NK-92 treated with Interleukin-12 subunit alpha and Interleukin-12 subunit beta, amount 100 ng/mL, for 24 hours (cell line): ENCODE data around the gene LVRN.

Experiments used
- DNase-seq: peaks from one replicate; lab custom pipeline; 2025; lab: John Stamatoyannopoulos, UW

The LVRN gene

DNA sequence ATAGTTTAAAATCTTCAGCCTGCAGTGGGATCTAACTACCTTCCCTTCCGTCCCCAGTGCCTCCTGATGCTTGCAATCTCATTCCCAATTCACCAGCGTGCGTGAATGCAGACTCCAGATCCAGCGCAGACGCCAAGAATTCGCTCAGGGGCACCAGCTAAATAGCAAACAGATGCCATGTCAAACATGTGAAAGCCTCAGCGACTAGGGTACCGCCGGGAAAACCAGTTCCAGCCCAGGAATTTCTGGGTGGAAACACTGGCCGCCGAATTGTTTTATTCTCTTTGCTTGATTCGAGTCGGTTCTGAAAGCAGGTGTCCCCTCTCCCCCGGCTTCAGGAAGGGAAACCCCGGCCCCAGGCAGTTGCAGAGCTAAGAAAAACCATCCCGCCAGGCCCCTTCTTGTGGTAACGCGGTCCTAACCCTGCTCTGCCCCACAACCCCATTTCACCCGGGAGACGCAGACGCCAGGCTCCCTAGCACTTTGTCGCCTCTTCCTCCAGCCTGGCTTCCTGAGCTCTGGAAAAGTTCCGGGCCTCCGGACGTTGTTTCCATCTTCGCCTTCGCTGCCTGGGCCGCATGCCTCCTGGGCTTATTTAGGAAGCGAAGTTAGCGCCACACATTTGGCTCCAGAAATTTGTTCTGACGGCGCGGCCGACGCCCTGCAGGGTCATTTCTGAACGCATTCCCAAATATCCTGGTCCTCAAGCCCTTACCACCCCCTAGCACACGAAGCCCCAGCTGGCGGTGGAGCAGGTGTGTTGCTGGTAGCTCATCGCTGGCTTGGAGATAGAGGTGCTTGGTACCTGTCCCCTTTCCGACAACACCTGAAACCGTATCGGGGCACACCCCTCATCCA is 665 bp upstream of the LVRN start:
- no peak for DNase-seq

- no peak for DNase-seq
These were observed 509 bp downstream of the LVRN start for GRCh38 chr5:115962565-115963402.

GRCh38 chr5:115963566-115963965 is 1.3 kb downstream of the LVRN start:
- no peak for DNase-seq

DNA sequence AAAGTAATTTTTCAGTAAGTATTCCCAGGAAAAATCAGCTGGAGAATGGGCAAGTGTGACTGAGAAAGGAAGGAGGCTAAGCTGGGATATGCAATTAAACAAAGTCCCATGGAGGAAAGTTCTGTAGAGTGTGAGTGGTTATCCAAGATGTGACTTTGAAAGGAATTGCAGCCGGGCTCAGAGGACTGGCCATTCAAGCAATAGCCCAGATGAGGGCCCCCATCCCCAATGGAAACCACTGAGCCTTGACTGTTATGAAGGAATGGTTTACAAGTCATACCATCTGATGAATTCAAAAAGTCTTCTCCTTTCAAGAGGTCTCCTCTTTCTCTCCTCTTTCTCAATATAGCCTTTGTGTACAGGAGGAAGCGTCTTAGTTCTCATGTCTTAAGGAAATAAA is 6.5 kb downstream of the LVRN start:
- DNase-seq: no peak

DNA sequence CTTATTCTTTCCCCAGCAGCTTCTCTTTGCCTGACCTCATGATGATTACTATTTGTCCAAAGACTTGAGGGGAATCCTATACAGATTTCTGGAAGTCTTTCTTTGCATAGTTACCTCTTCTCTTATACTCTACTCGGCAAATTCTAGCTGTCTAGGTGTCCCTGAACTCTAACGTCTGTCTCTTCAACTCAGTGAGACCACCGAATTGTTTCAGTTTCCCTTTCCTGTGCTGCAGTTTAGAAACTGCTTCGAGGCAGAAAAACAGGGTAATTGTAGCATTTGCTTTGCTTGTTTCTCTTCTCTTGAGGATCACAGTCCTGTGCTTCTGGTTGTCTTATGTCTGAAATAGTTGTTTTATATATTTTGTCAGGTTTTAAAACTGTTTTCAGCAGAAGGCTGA is 14.8 kb downstream of the LVRN start:
- no peak for DNase-seq

DNA sequence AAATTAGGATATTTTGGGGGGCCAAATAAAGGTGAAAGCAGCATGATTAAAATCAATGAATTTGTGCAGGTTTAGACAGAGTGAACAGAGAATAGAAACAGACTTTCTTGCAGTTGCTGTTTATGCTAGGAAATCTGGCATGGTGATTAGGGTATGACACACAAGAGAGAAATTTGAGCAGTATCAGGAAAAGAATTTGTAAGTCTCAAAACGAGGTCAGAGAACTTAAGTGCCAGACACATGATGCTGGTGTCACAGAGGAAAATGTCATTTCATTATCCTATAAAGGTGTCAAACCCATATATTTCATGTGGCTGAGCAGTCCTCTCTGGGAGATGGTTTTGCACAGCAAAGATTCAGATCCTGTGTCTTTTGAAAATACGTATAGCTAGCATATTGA is 15.7 kb downstream of the LVRN start:
- DNase-seq: no peak

- DNase-seq: no peak
These were observed 16.5 kb downstream of the LVRN start for GRCh38 chr5:115978779-115979178.

- DNase-seq: no peak
These were observed 17.1 kb downstream of the LVRN start for GRCh38 chr5:115979201-115980041.

- no peak for DNase-seq
These were observed 21.2 kb downstream of the LVRN start for GRCh38 chr5:115983519-115983918.

- DNase-seq: no peak
These were observed 23.8 kb downstream of the LVRN start for GRCh38 chr5:115985802-115986757.

GRCh38 chr5:115988002-115988401 is 25.7 kb downstream of the LVRN start:
- DNase-seq: no peak

DNA sequence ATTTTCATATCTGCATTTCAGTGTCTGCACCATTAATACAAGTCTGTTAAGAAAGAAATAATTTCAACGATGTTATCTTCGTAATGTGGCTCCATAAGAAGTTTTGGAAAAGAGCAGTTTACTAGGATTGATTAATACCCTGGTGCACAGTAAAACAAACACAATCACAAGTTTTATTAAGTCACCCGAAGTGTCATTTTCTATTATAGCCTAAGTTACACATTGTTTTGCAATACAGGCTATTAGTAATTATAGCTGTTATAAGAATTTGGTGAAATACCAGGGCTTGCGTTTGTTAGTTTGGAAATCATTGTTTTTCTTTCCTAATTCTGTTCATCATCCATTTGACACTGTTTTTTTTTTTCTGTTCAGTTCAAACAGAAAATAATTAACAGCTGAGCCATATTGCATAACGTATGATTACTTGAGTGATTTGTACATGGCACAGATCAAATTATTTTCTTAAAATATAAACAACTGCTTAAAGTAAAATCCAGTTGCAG is 30.6 kb downstream of the LVRN start:
- no peak for DNase-seq

- no peak for DNase-seq
These were observed 33.1 kb downstream of the LVRN start for GRCh38 chr5:115995351-115995750.

DNA sequence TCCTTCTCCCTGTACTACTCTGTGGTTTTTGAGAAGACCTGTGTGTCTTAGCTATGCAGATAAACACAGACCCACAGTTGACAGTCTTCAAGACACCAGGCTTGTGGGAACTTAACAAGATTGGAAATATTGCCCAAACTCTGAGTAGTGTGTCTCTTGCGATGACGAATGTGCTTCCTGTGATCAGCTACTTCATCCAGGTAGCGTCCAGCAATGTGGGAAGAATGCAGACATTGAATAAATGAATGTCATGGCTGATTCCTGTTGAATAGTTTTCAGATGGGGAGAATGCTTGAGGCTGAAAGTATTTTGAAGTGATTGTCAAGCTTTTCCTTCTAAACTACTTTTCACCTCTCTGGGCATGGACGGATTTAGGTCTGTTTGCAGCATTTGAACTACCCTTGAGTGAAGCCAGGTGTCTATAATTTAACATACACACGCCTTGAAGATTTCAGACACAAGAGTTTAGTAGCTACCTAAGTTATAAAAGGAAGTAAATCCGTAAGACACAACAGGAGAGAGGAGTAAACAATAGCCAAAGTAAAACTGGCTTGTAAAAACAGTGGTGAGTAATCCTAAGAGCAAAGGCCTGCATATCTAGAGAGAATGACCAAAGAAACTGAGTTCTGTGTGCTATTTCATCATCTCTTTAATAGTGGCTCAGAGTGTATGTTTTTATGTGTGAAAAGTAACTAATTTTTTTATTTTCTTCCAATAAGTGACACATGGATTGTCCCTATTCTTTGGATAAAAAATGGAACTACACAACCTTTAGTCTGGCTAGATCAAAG is 40.0 kb downstream of the LVRN start:
- no peak for DNase-seq

GRCh38 chr5:116004248-116004647 is 42.0 kb downstream of the LVRN start:
- no peak for DNase-seq

DNA sequence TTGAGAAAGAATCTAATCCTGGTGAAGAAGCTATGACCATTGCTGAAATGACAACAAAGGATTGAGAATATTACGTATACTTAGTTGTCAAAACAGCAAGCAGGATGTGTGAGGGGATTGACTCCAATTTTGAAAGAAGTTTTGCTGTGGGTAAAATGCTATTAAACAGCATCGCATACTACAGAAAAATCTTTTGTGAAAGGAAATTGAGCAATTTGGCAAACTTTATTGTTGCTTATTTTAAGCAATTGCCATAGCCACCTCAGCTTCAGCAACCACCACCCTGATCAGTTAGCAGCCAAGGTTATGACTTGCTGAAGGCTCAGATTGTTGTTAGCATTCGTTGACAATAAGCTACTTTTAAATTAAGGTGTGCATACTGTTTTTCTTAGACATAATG is 47.5 kb downstream of the LVRN start:
- no peak for DNase-seq

- no peak for DNase-seq
These were observed 48.8 kb downstream of the LVRN start for GRCh38 chr5:116011046-116011445.

- DNase-seq: no peak
These were observed 51.0 kb downstream of the LVRN start for GRCh38 chr5:116013207-116013785.

DNA sequence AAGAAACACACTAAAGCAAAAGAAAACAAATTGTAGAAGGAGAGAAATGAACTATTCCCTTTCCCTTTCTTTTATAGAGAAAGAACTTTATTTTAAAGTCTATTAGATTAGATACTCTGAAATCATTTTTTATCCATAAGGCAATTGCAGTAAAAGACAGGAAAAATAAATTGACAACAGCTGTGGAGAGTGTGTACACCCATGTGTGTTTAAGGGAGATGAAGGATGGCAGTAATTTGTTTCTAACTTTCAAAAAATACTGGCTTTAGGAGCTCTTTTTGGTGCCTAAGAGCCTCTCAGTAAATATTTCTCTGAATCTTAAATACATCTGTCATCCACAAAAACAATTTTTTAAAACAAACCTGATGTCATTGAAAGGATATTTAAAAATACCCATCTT is 51.7 kb downstream of the LVRN start:
- no peak for DNase-seq

- DNase-seq: no peak
These were observed 61.3 kb downstream of the LVRN start for GRCh38 chr5:116023619-116024018.
